MM.1S (cell line): ENCODE measurements around the gene NLRP5.
"Not testable (repeated sequence)": the region's sequence is repeated elsewhere in the genome, so short reads cannot be mapped to it uniquely, and the experiment has no call there.

Experiments used
- DNase-seq: peaks from one replicate; pipeline ENCODE4 v3.0.0-alpha.2; 2015
- H2AFZ ChIP-seq: fragments of 300-600 bp; sonication (generic); 2 replicates; pipeline ENCODE4 v1.6.0; 2016; ENCODE audit warnings: antibody characterized with exemption, low read length
- H3F3A ChIP-seq: fragments of 300-600 bp; sonication (generic); 2 replicates; pipeline ENCODE4 v1.6.1; 2016; ENCODE audit warnings: mild to moderate bottlenecking, antibody characterized with exemption, low read length, moderate library complexity, mixed read lengths; ENCODE audit not compliant: insufficient read depth
- H3K27ac ChIP-seq: fragments of 300-600 bp; sonication (generic); 2 replicates; pipeline ENCODE4 v1.5.1; 2016; ENCODE audit warnings: mild to moderate bottlenecking, low read length
- H3K27me3 ChIP-seq: fragments of 300-600 bp; sonication (generic); replicated peaks from 2 replicates; pipeline ENCODE4 v1.6.0; 2016; ENCODE audit warnings: low read length; ENCODE audit not compliant: insufficient read depth
- H3K36me3 ChIP-seq: fragments of 300-600 bp; sonication (generic); replicated peaks from 2 replicates; pipeline ENCODE4 v1.6.1; 2016; ENCODE audit warnings: mild to moderate bottlenecking, low read length, mixed read lengths; ENCODE audit not compliant: insufficient read depth
- H3K4me1 ChIP-seq: fragments of 300-600 bp; sonication (generic); 2 replicates; pipeline ENCODE4 v1.6.1; 2016; ENCODE audit warnings: low read length, mixed read lengths
- H3K4me2 ChIP-seq: fragments of 300-600 bp; sonication (generic); 2 replicates; pipeline ENCODE4 v1.6.0; 2016; ENCODE audit warnings: low read depth, low read length
- H3K4me3 ChIP-seq: fragments of 300-600 bp; sonication (generic); 2 replicates; pipeline ENCODE4 v1.5.1; 2016; ENCODE audit warnings: low read length, mixed read lengths
- H3K79me2 ChIP-seq: fragments of 300-600 bp; sonication (generic); 2 replicates; pipeline ENCODE4 v1.6.1; 2016; ENCODE audit warnings: mixed run types, low read length, mixed read lengths
- H3K9ac ChIP-seq: fragments of 300-600 bp; sonication (generic); 2 replicates; pipeline ENCODE4 v1.6.1; 2016; ENCODE audit warnings: low read length, mixed read lengths
- H3K9me2 ChIP-seq: fragments of 300-600 bp; sonication (generic); replicated peaks from 2 replicates; pipeline ENCODE4 v1.6.1; 2016; ENCODE audit warnings: mild to moderate bottlenecking, low read length, mixed read lengths; ENCODE audit not compliant: insufficient read depth
- H3K9me3 ChIP-seq: fragments of 300-600 bp; sonication (generic); replicated peaks from 2 replicates; pipeline ENCODE4 v1.6.1; 2016; ENCODE audit warnings: mild to moderate bottlenecking, low read length, mixed read lengths; ENCODE audit not compliant: insufficient read depth
- H4K20me1 ChIP-seq: fragments of 300-600 bp; sonication (generic); 2 replicates; pipeline ENCODE4 v1.6.1; 2016; ENCODE audit warnings: mild to moderate bottlenecking, low read length, moderate library complexity, mixed read lengths; ENCODE audit not compliant: insufficient read depth
- EZH2 ChIP-seq: fragments of 300-600 bp; sonication (generic); optimal IDR thresholded peaks from 2 replicates; pipeline ENCODE3; 2017; ENCODE audit warnings: low read depth, mild to moderate bottlenecking, antibody characterized with exemption, low read length, mixed read lengths
- EZH2phosphoT487 ChIP-seq: fragments of 300-600 bp; sonication (generic); IDR thresholded peaks from 2 replicates; pipeline ENCODE4 v1.6.1; 2018; ENCODE audit warnings: antibody characterized with exemption, low read length
- TF ChIP-seq, protein P1 (sequence below): fragments of 300-600 bp; sonication (generic); IDR thresholded peaks from 2 replicates; pipeline ENCODE4 v1.5.1; 2016; ENCODE audit warnings: antibody characterized with exemption, low read length, mixed read lengths

Gene NLRP5

DNA sequence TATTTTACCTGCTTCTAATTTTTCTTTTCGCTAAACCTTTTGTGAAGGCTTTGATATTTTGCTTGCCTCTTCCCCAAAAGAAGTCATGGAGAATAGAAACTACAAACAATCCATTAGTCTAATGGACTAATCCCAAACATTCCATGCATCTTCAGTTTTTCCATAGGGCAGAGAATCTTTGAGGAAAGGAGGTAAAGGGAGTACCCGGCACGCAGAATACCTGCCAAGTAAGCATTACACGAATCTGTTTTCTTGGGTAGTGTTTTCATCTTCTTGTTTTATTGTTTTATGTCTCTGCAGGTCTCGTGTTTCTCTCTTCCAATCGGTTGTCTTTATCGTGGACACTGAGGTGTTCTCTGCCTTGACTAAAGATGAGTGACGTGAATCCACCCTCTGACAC is 39.0 kb upstream of the NLRP5 start, which contains the start of gene NLRP8:
TSS of gene NLRP8 (plus strand) at position 301 of the 400 bp plus-strand sequence.
- Histone ChIP-seq H3K9me3 (no peaks in the 10 kb centered on the region), H3K27ac (no peak within 1 kb of the TSS), H3K4me1 (no peaks in the 10 kb centered on the region), H3F3A (no peaks in the 10 kb centered on the region), H3K9ac (no peak within 1 kb of the TSS), H2AFZ (no peak within 1 kb of the TSS), H3K4me2 (no peak within 1 kb of the TSS), H4K20me1 (no peaks in the 10 kb centered on the region), H3K79me2 (no peaks in the 10 kb centered on the region), H3K27me3 (no peaks in the 10 kb centered on the region), H3K36me3 (no peaks in the 10 kb centered on the region), H3K9me2 (no peaks in the 10 kb centered on the region), H3K4me3 (no peak within 1 kb of the TSS)
- DNase-seq = no peak
- TF ChIP-seq EZH2phosphoT487 = no peak
- TF ChIP-seq EZH2 = no peak
- TF ChIP-seq, protein P1, sequence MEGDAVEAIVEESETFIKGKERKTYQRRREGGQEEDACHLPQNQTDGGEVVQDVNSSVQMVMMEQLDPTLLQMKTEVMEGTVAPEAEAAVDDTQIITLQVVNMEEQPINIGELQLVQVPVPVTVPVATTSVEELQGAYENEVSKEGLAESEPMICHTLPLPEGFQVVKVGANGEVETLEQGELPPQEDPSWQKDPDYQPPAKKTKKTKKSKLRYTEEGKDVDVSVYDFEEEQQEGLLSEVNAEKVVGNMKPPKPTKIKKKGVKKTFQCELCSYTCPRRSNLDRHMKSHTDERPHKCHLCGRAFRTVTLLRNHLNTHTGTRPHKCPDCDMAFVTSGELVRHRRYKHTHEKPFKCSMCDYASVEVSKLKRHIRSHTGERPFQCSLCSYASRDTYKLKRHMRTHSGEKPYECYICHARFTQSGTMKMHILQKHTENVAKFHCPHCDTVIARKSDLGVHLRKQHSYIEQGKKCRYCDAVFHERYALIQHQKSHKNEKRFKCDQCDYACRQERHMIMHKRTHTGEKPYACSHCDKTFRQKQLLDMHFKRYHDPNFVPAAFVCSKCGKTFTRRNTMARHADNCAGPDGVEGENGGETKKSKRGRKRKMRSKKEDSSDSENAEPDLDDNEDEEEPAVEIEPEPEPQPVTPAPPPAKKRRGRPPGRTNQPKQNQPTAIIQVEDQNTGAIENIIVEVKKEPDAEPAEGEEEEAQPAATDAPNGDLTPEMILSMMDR = no peak

GRCh38 chr19:55950566-55950965 is 36.0 kb upstream of the NLRP5 start:
- H3K36me3 ChIP-seq, H3K9me2 ChIP-seq, H3K9me3 ChIP-seq, H3K4me1 ChIP-seq, H3K27ac ChIP-seq, DNase-seq, H2AFZ ChIP-seq, H3K27me3 ChIP-seq, H3K9ac ChIP-seq, H3K4me3 ChIP-seq, H3F3A ChIP-seq, H4K20me1 ChIP-seq, H3K4me2 ChIP-seq, H3K79me2 ChIP-seq: not testable (repeated sequence)

DNA sequence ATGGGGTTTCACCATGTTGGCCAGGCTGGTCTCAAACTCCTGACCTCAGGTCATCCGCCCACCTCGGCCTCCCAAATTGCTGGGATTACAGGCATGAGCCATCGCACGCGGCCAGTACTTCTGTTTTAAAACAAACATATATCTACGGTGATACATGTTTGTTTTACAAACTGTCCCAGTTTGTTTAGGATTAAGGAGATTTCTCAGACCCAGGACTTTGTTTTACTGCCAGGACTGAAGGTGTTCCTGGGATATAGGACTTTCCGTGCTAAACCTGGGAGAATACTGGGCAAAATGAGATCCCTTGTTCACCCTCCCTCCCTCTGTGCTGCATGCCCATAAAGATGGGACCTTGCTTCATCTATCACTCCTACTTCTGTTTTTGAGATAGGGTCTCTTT is 30.1 kb upstream of the NLRP5 start:
- no peaks in the 10 kb centered on the region for H3K79me2 ChIP-seq
- H3F3A ChIP-seq = no peaks in the 10 kb centered on the region
- no peak overlapping the region for H3K4me3 ChIP-seq
- no peak overlapping the region for H3K27ac ChIP-seq
- H3K9me3 ChIP-seq = no peaks in the 10 kb centered on the region
- H3K4me1 ChIP-seq = no peaks in the 10 kb centered on the region
- no peaks in the 10 kb centered on the region for H4K20me1 ChIP-seq
- DNase-seq = no peak
- H2AFZ ChIP-seq = no peak overlapping the region
- H3K4me2 ChIP-seq = no peak overlapping the region
- no peak overlapping the region for H3K9ac ChIP-seq
- H3K36me3 ChIP-seq = no peaks in the 10 kb centered on the region
- no peaks in the 10 kb centered on the region for H3K9me2 ChIP-seq
- TF ChIP-seq EZH2phosphoT487 (no peak), EZH2 (no peak)
- TF ChIP-seq, protein P1 = no peak
- 0 out of 2 replicates have a peak, but pooled peaks cover 4% of the 10 kb centered on the region for H3K27me3 ChIP-seq

DNA sequence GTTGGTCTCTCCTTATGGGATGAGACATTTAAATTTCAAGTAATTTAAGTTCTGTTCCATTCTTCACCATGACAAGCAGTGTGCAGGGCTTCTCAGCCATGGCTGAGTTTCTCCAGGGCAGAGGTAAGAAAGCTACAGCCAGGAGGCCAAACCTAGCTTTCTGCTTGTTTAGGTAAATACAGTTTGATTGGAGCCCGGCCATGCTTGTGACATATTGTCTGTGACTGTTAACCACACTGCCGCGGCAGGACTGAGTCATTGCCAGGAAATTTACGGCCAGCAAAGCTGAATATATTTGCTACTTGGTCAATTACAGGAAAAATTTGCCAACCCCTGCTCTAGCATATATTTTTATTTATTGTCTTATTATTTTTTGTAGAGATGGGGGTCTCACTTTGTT is 28.2 kb upstream of the NLRP5 start:
- no peaks in the 10 kb centered on the region for H3K9me3 ChIP-seq
- H3K27me3 ChIP-seq = 0 out of 2 replicates have a peak, but pooled peaks cover 4% of the 10 kb centered on the region

More for the DNA sequence above, 28.2 kb upstream of the NLRP5 start:
- H3K4me2 ChIP-seq = no peak overlapping the region
- H3K27ac ChIP-seq = no peak overlapping the region
- H3F3A ChIP-seq = no peaks in the 10 kb centered on the region
- no peaks in the 10 kb centered on the region for H3K79me2 ChIP-seq
- no peak overlapping the region for H2AFZ ChIP-seq
- H3K4me1 ChIP-seq = no peaks in the 10 kb centered on the region
- no peaks in the 10 kb centered on the region for H3K9me2 ChIP-seq
- no peak overlapping the region for H3K4me3 ChIP-seq
- TF ChIP-seq, protein P1 = no peak
- TF ChIP-seq EZH2 (no peak), EZH2phosphoT487 (no peak)
- no peak for DNase-seq
- H3K36me3 ChIP-seq = no peaks in the 10 kb centered on the region
- no peaks in the 10 kb centered on the region for H4K20me1 ChIP-seq
- H3K9ac ChIP-seq = no peak overlapping the region
